DMS79 treated with DMSO at 0.1 percent for 48 hours (cell line): ENCODE data around the gene EIF3J.

ENCODE experiments used
- DNase-seq: peaks from one replicate; lab custom pipeline; 2025; lab: John Stamatoyannopoulos, UW

Gene EIF3J

GRCh38 chr15:44593042-44593736 is 56.2 kb downstream of the EIF3J start:
- no peak for DNase-seq

- no peak for DNase-seq
Observed at GRCh38 chr15:44595246-44595645, 58.3 kb downstream of the EIF3J start.

GRCh38 chr15:44595656-44596510 is 58.9 kb downstream of the EIF3J start:
- no peak for DNase-seq

- no peak for DNase-seq
Observed at GRCh38 chr15:44596511-44597010, 59.6 kb downstream of the EIF3J start.

GRCh38 chr15:44598066-44598465 is 61.1 kb downstream of the EIF3J start:
- DNase-seq, result no peak

GRCh38 chr15:44598892-44599291 is 61.9 kb downstream of the EIF3J start:
- no peak for DNase-seq

- no peak for DNase-seq
Observed at GRCh38 chr15:44603126-44603525, 66.2 kb downstream of the EIF3J start.

GRCh38 chr15:44606740-44607139 is 69.8 kb downstream of the EIF3J start:
- no peak for DNase-seq
